ENCODE data around the gene SLC4A5.

GRCh38 chr2:74221091-74221490 is 122.1 kb downstream of the SLC4A5 start:
- TF ChIP-seq, protein P1, sequence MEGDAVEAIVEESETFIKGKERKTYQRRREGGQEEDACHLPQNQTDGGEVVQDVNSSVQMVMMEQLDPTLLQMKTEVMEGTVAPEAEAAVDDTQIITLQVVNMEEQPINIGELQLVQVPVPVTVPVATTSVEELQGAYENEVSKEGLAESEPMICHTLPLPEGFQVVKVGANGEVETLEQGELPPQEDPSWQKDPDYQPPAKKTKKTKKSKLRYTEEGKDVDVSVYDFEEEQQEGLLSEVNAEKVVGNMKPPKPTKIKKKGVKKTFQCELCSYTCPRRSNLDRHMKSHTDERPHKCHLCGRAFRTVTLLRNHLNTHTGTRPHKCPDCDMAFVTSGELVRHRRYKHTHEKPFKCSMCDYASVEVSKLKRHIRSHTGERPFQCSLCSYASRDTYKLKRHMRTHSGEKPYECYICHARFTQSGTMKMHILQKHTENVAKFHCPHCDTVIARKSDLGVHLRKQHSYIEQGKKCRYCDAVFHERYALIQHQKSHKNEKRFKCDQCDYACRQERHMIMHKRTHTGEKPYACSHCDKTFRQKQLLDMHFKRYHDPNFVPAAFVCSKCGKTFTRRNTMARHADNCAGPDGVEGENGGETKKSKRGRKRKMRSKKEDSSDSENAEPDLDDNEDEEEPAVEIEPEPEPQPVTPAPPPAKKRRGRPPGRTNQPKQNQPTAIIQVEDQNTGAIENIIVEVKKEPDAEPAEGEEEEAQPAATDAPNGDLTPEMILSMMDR (IDR thresholded peaks at IDR 0.05), result no peak
- no peak for TF ChIP-seq POLR2A (IDR thresholded peaks at IDR 0.05)

Data from esophagus squamous epithelium (tissue), 4 donors.